Thyroid gland (tissue), 4 donors: Measurements from ENCODE around the gene ADGRD1. TPM values are rescaled to one million over a fixed set of nuclear protein-coding genes. Genes with fewer than 3 reads are reported as not detected.

ENCODE experiments used
- DNase-seq, 2 donors: peaks; one replicate each; pipeline ENCODE4 v3.0.0-alpha.2; 2019
- H3K27ac ChIP-seq, 3 donors: fragments of 200-600 bp; sonication (generic); 1 replicate in 2 of 3; 2 replicates in 1 of 3; pipeline ENCODE4 v1.5.1; 2016 to 2019; ENCODE audit warnings: mild to moderate bottlenecking in 1 of 3, moderate library complexity in 1 of 3
- H3K27me3 ChIP-seq: fragments of 200-600 bp; sonication (generic); one replicate; pipeline ENCODE4 v1.5.1; 2019
- H3K36me3 ChIP-seq, 2 donors: fragments of 200-600 bp; sonication (generic); one replicate each; pipeline ENCODE4 v1.5.1; 2016 to 2019
- H3K4me1 ChIP-seq, 2 donors: fragments of 200-600 bp; sonication (generic); one replicate each; pipeline ENCODE4 v1.5.1; 2017 to 2019
- H3K4me3 ChIP-seq, 3 donors: fragments of 200-600 bp; sonication (generic); replicated peaks in 1 of 3; 1 replicate in 2 of 3; 2 replicates in 1 of 3; pipeline ENCODE4 v1.5.1; 2016; ENCODE audit warnings: mild to moderate bottlenecking in 1 of 3
- H3K9me3 ChIP-seq: fragments of 200-600 bp; sonication (generic); one replicate; pipeline ENCODE4 v1.5.1; 2017
- POLR2A ChIP-seq, 2 donors: fragments of 450-650 bp; IDR thresholded peaks; one replicate each; pipeline ENCODE4 v1.6.1; 2017; ENCODE audit warnings: antibody characterized with exemption in 2 of 2, mild to moderate bottlenecking in 2 of 2, moderate library complexity in 1 of 2
- WGBS, 2 donors: methylation state at CpG; one replicate each; pipeline ENCODE4 v1.1.5; 2017; 5-methylcytosine and 5-hydroxymethylcytosine counted together
- intact Hi-C: fragments of 100-400 bp; cut with DNase I; formaldehyde crosslinking; loops from one replicate; pipeline ENCODE4 v1.15.1; 2023
- total RNA-seq, 4 donors: library from RNA; depleted of rRNA; stranded (reverse); fragments of >200 nt; gene quantifications; one replicate each; pipeline ENCODE4 v1.2.3, GENCODE V29; 2016
- TF ChIP-seq, protein P1 (sequence below), 6 experiments: fragments of 200-600 bp in 3 of 6; fragments of 450-650 bp in 3 of 6; sonication (generic) in 3 of 6; IDR thresholded peaks; one replicate each; pipeline ENCODE4 v1.5.1; 2016 to 2019; ENCODE audit warnings: antibody characterized with exemption in 6 of 6, mild to moderate bottlenecking in 2 of 6, inconsistent platforms in 1 of 6, moderate library complexity in 1 of 6

Gene ADGRD1
- total RNA-seq, 4 donors from 2014 or later: 14.1 to 44.3 (median 24.7) TPM

GRCh38 chr12:131112021-131112420, 158.3 kb downstream of the ADGRD1 start:
- peak overlapping the region in 1 of 3 donors; percentile 91 for H3K27ac ChIP-seq
- intact Hi-C loops: no loop called here

DNA sequence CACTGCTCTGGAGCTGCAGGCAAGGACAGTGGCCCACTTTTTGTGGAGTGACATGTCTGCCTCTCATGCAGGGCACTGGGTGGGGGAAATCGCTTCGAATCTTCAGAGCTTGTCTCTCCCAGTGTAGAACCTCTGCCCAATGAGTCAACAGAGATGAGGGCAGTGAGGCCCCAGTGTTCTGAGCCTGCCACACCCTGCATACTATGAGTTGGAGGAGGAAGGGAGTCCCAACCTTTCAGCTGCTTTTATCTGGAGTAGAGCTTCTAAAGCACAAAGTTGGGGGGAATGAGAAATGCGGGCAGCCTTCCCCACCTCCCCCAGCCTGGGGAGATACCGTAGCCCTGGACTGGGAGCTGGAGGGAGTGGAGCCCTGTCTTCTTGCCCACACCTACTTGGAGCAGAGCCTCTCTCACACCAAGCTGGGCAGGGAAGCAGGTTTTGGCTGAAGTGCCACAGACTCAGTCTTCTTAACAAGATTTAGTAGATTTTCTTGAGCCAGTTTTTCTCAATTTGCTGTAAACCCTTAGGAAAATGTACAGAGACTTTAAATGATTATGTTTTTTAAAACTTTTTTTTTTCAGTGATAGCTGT, 159.1 kb downstream of the ADGRD1 start:
- intact Hi-C loops: no loop called here
- Histone ChIP-seq H3K4me3 (no peak overlapping the region), H3K36me3 (no peaks in the 10 kb centered on the region), H3K4me1 (peaks cover 26 to 57% of the 10 kb centered on the region in 2 donors), H3K9me3 (no peaks in the 10 kb centered on the region), H3K27me3 (no peaks in the 10 kb centered on the region), H3K27ac (peak overlapping the region; percentile 33 to 91 (median 56))
- DNase-seq: peak; percentile 46 to 54
- WGBS, 2 donors: 35 to 72% methylated on average over 4 of the region's 4 CpGs
- TF ChIP-seq, protein P1, sequence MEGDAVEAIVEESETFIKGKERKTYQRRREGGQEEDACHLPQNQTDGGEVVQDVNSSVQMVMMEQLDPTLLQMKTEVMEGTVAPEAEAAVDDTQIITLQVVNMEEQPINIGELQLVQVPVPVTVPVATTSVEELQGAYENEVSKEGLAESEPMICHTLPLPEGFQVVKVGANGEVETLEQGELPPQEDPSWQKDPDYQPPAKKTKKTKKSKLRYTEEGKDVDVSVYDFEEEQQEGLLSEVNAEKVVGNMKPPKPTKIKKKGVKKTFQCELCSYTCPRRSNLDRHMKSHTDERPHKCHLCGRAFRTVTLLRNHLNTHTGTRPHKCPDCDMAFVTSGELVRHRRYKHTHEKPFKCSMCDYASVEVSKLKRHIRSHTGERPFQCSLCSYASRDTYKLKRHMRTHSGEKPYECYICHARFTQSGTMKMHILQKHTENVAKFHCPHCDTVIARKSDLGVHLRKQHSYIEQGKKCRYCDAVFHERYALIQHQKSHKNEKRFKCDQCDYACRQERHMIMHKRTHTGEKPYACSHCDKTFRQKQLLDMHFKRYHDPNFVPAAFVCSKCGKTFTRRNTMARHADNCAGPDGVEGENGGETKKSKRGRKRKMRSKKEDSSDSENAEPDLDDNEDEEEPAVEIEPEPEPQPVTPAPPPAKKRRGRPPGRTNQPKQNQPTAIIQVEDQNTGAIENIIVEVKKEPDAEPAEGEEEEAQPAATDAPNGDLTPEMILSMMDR (IDR thresholded peaks at IDR 0.05): no peak
- no peak for TF ChIP-seq POLR2A (IDR thresholded peaks at IDR 0.05)

More at GRCh38 chr12:131112021-131112420, 158.3 kb downstream of the ADGRD1 start:
- Histone ChIP-seq H3K36me3 (no peaks in the 10 kb centered on the region), H3K9me3 (no peaks in the 10 kb centered on the region), H3K4me1 (peaks cover 26 to 57% of the 10 kb centered on the region in 2 donors), H3K27me3 (no peaks in the 10 kb centered on the region), H3K4me3 (no peak overlapping the region)
- 92 to 95% methylated on average over 1 of the region's 1 CpG for WGBS, 2 donors
- TF ChIP-seq POLR2A (IDR thresholded peaks at IDR 0.05): no peak
- TF ChIP-seq, protein P1 (IDR thresholded peaks at IDR 0.05): no peak
- no peak for DNase-seq

- no peak overlapping the region for H3K4me3 ChIP-seq
- no peaks in the 10 kb centered on the region for H3K27me3 ChIP-seq
- WGBS, 2 donors: 46 to 47% methylated on average over 13 to 18 of the region's 18 CpGs
- no peaks in the 10 kb centered on the region for H3K36me3 ChIP-seq
- H3K9me3 ChIP-seq: no peaks in the 10 kb centered on the region
- TF ChIP-seq, protein P1 (IDR thresholded peaks at IDR 0.05): no peak
- no peak for TF ChIP-seq POLR2A (IDR thresholded peaks at IDR 0.05)
- DNase-seq: peak; percentile 89
- H3K27ac ChIP-seq: peak overlapping the region; percentile 56 to 91 (median 59)
- H3K4me1 ChIP-seq: peaks cover 26 to 57% of the 10 kb centered on the region in 2 donors
- intact Hi-C loops: no loop called here
Observed at GRCh38 chr12:131113568-131114270, 160.0 kb downstream of the ADGRD1 start.

DNA sequence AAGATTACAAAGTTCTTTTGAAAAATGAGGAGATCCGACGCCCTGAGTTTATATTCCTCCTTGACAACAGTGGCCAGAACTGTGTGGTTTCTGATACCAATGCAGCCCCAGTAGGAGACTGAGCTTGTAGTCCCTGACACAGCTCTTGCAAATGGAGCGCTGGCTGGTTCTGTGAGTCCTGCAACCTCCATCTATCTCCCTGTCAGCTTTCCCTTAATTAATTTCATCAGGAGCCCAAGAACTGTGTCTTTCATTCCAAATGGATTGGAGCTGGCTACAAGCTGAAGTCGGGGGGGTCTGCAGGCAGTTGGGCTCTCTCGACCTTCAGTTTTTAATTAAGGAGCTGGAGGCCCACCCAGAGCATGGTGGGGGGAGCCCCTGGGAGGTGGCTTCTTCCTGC, 160.6 kb downstream of the ADGRD1 start:
- 67 to 77% methylated on average over 5 of the region's 5 CpGs for WGBS, 2 donors
- no peak for DNase-seq
- TF ChIP-seq, protein P1 (IDR thresholded peaks at IDR 0.05): no peak
- no peak for TF ChIP-seq POLR2A (IDR thresholded peaks at IDR 0.05)
- no peaks in the 10 kb centered on the region for H3K36me3 ChIP-seq
- intact Hi-C loops: no loop called here
- no peaks in the 10 kb centered on the region for H3K27me3 ChIP-seq
- H3K9me3 ChIP-seq: no peaks in the 10 kb centered on the region
- H3K4me1 ChIP-seq: peaks cover 26 to 57% of the 10 kb centered on the region in 2 donors
- no peak overlapping the region for H3K4me3 ChIP-seq
- H3K27ac ChIP-seq: peak overlapping the region; percentile 56 to 91 (median 59)
